ENCODE results near the gene HTR3E. TPM values are rescaled to one million over a fixed set of nuclear protein-coding genes. Genes with fewer than 3 reads are reported as not detected.

Gene HTR3E
- total RNA-seq, 1 experiment from 2014 or later = not detected

DNA sequence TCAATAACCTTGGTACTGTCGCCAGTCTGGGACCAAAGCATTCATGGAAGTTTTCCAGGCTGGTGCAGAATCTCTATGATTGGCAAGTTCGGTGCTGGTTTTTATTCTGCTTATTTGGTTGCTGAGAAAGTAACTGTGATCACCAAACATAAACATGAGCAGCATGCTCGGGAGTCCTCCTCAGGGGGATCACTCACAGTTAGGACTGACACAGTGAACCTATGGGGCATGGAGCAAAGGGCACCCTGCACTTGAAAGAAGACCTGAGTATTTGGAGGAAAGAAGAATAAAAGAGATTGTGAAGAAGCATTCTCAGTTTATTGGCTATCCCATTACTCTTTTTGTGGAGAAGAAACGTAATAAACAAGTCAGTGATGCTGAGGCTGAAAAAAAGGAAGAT, 19.2 kb downstream of the HTR3E start:
- Histone ChIP-seq H2BK20ac (ENCODE audit: low read depth, low read length, poor library complexity, severe bottlenecking) (no peak overlapping the region), H3K79me2 (ENCODE audit: insufficient read depth, low read length) (no peaks in the 10 kb centered on the region), H3K4me1 (ENCODE audit: insufficient read depth, low read length) (no peaks in the 10 kb centered on the region), H3K56ac (ENCODE audit: insufficient read length, low read depth, low read length) (no peak overlapping the region), H2BK15ac (ENCODE audit: low read depth, low read length) (no peak overlapping the region), H4K91ac (ENCODE audit: insufficient read length, low read depth, low read length) (no peak overlapping the region), H3K9ac (ENCODE audit: extremely low read depth, insufficient read length, low read length) (no peak overlapping the region), H2BK5ac (ENCODE audit: insufficient read length, low read length) (no peak overlapping the region), H3K14ac (ENCODE audit: insufficient read depth, low read length) (no peak overlapping the region), H4K20me1 (ENCODE audit: control insufficient read depth, insufficient read depth, insufficient read length) (no peaks in the 10 kb centered on the region), H3K4me2 (ENCODE audit: insufficient read depth, insufficient read length, low read length) (no peak overlapping the region), H3K23me2 (ENCODE audit: insufficient read length, low read depth, low read length, poor library complexity, severe bottlenecking) (no peaks in the 10 kb centered on the region), H2BK12ac (ENCODE audit: insufficient read length, low read depth, low read length) (no peak overlapping the region), H3K9me3 (ENCODE audit: control insufficient read depth, low read depth, low read length) (no peaks in the 10 kb centered on the region), H2AK5ac (ENCODE audit: insufficient read length, low read length) (no peak overlapping the region), H3K27ac (ENCODE audit: insufficient read length, low read depth, low read length) (no peak overlapping the region), H3K4ac (ENCODE audit: low read depth, low read length) (no peak overlapping the region), H4K5ac (ENCODE audit: insufficient read length, low read depth, low read length) (no peak overlapping the region), H2BK120ac (ENCODE audit: low read depth, low read length, poor library complexity, severe bottlenecking) (no peak overlapping the region), H4K8ac (replicated peaks; ENCODE audit: insufficient read length, low read depth, low read length) (no peak overlapping the region), H2AFZ (ENCODE audit: low read length) (no peak overlapping the region), H3K79me1 (ENCODE audit: insufficient read depth, low read depth, low read length, poor library complexity, severe bottlenecking) (no peaks in the 10 kb centered on the region), H3K27me3 (ENCODE audit: insufficient read depth, low read length) (no peaks in the 10 kb centered on the region), H3K23ac (ENCODE audit: insufficient read length, low read depth, low read length) (no peak overlapping the region), H3T11ph (ENCODE audit: low read length) (no peak overlapping the region), H3K18ac (ENCODE audit: insufficient read length, low read depth, low read length) (no peak overlapping the region)
- no peak overlapping the region for H3K27ac Mint-ChIP-seq
- peaks cover 12% of the 10 kb centered on the region for H3K27me3 Mint-ChIP-seq (ENCODE audit: low read depth)
- TF ChIP-seq, protein P1, sequence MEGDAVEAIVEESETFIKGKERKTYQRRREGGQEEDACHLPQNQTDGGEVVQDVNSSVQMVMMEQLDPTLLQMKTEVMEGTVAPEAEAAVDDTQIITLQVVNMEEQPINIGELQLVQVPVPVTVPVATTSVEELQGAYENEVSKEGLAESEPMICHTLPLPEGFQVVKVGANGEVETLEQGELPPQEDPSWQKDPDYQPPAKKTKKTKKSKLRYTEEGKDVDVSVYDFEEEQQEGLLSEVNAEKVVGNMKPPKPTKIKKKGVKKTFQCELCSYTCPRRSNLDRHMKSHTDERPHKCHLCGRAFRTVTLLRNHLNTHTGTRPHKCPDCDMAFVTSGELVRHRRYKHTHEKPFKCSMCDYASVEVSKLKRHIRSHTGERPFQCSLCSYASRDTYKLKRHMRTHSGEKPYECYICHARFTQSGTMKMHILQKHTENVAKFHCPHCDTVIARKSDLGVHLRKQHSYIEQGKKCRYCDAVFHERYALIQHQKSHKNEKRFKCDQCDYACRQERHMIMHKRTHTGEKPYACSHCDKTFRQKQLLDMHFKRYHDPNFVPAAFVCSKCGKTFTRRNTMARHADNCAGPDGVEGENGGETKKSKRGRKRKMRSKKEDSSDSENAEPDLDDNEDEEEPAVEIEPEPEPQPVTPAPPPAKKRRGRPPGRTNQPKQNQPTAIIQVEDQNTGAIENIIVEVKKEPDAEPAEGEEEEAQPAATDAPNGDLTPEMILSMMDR (conservative IDR thresholded peaks at IDR 0.05) = no peak
- WGBS (ENCODE audit: extremely low coverage, insufficient read length, low lambda C conversion rate) = no CpG with 5 or more reads among the region's 4 CpGs
- H3K4me3 Mint-ChIP-seq = no peak overlapping the region
- no peaks in the 10 kb centered on the region for H3K9me3 Mint-ChIP-seq
- no peak for DNase-seq
- H3K36me3 Mint-ChIP-seq (ENCODE audit: insufficient read depth in 1 of 3, low read depth in 3 of 3) = no peaks in the 10 kb centered on the region
- no peaks in the 10 kb centered on the region for H3K4me1 Mint-ChIP-seq
